CD4-positive, alpha-beta T cell (primary cell): ENCODE measurements around the gene LHFPL6. TPM values are rescaled to one million over a fixed set of nuclear protein-coding genes. Genes with fewer than 3 reads are reported as not detected.

Source experiments
- ATAC-seq: fragments of 200-7000 bp; cut with Tn5 transposase; one replicate; pipeline ENCODE4 v1.10.0; 2022; ENCODE audit warnings: mild to moderate bottlenecking; ENCODE audit not compliant: poor library complexity
- CTCF ChIA-PET: fragments of 350-600 bp; sonication (Branson Sonifier 250); formaldehyde crosslinking; loops from one replicate; lab custom pipeline; 2021; ENCODE audit warnings: antibody characterized with exemption, inconsistent platforms; lab: Charles Lee
- POLR2A ChIA-PET: fragments of 350-600 bp; sonication (Branson Sonifier 250); formaldehyde crosslinking; loops from one replicate; lab custom pipeline; 2021; ENCODE audit warnings: antibody characterized with exemption, inconsistent platforms; lab: Charles Lee
- DNase-seq, 14 experiments: peaks; one replicate each; pipeline ENCODE4 v3.0.0-alpha.2; 2013 to 2020; ENCODE audit warnings: mixed read lengths in 2 of 14
- H3K27ac ChIP-seq, 2 donors: one replicate each; pipeline versions ENCODE4 v1.5.1 to v1.7.0; 2013; ENCODE audit warnings: low read length in 2 of 2, low read depth in 1 of 2, mild to moderate bottlenecking in 1 of 2
- H3K27me3 ChIP-seq, 2 experiments: 1 replicate in 1 of 2; 2 replicates in 1 of 2; pipeline versions ENCODE4 v1.6.1 to v1.7.0; 2013; ENCODE audit warnings: low read length in 2 of 2, control low read depth in 1 of 2, mild to moderate bottlenecking in 1 of 2, moderate library complexity in 1 of 2; ENCODE audit not compliant: insufficient read depth in 2 of 2, control insufficient read depth in 1 of 2
- H3K36me3 ChIP-seq: one replicate; pipeline ENCODE4 v1.6.1; 2013; ENCODE audit warnings: low read length, control low read depth; ENCODE audit not compliant: insufficient read depth
- H3K4me1 ChIP-seq: one replicate; pipeline ENCODE4 v1.6.1; 2013; ENCODE audit warnings: low read length, control low read depth; ENCODE audit not compliant: insufficient read depth
- H3K4me3 ChIP-seq: one replicate; pipeline ENCODE4 v1.5.1; 2013; ENCODE audit warnings: mild to moderate bottlenecking, low read length, moderate library complexity
- H3K9me3 ChIP-seq, 2 experiments: 1 replicate in 1 of 2; 2 replicates in 1 of 2; pipeline versions ENCODE4 v1.6.1 to v1.7.0; 2013; ENCODE audit warnings: low read length in 2 of 2, mild to moderate bottlenecking in 2 of 2, control low read depth in 1 of 2, moderate library complexity in 1 of 2; ENCODE audit not compliant: control insufficient read depth in 1 of 2, insufficient read depth in 1 of 2
- H3K27ac Mint-ChIP-seq: one replicate; pipeline ENCODE4 v1.8.0; 2020; ENCODE audit warnings: mixed read lengths
- H3K27me3 Mint-ChIP-seq: one replicate; pipeline ENCODE4 v1.8.0; 2021; ENCODE audit warnings: mixed read lengths
- H3K36me3 Mint-ChIP-seq: one replicate; pipeline ENCODE4 v1.8.0; 2021; ENCODE audit warnings: low read depth, mixed read lengths
- H3K4me1 Mint-ChIP-seq: one replicate; pipeline ENCODE4 v1.8.0; 2021; ENCODE audit warnings: low read depth, mixed read lengths
- H3K4me3 Mint-ChIP-seq: one replicate; pipeline ENCODE4 v1.8.0; 2020; ENCODE audit warnings: mild to moderate bottlenecking, mixed read lengths
- H3K9me3 Mint-ChIP-seq: one replicate; pipeline ENCODE4 v1.8.0; 2020; ENCODE audit warnings: mixed read lengths
- CTCF ChIP-seq: fragments of 200-600 bp; IDR thresholded peaks from one replicate; pipeline ENCODE4 v1.8.0; 2022; ENCODE audit warnings: antibody characterized with exemption, mild to moderate bottlenecking
- intact Hi-C, 2 experiments: fragments of 100-400 bp; cut with DNase I in 1 of 2; cut with micrococcal nuclease in 1 of 2; formaldehyde crosslinking; loops; one replicate each; pipeline versions ENCODE4 v1.15.1 to v1.9.0; 2023 to 2025; cut with DNase I, micrococcal nuclease
- total RNA-seq, 174 experiments: library from RNA in 2 of 174; stranded (reverse) in 2 of 174; gene quantifications; one replicate each; pipeline ENCODE4 v1.2.3 and lab custom pipeline; 2021 to 2026

Gene LHFPL6
- total RNA-seq, 2 experiments from 2014 or later: not detected

GRCh38 chr13:39322836-39323585, 280.0 kb downstream of the LHFPL6 start:
- no peak for ATAC-seq
- H3K9me3 ChIP-seq: no peaks in the 10 kb centered on the region
- no peak overlapping the region for H3K4me3 ChIP-seq
- Mint-ChIP-seq H3K9me3 (no peaks in the 10 kb centered on the region), H3K36me3 (no peaks in the 10 kb centered on the region), H3K4me3 (no peak overlapping the region), H3K4me1 (no peaks in the 10 kb centered on the region), H3K27ac (no peak overlapping the region), H3K27me3 (peaks cover 16% of the 10 kb centered on the region)
- no peaks in the 10 kb centered on the region for H3K27me3 ChIP-seq
- DNase-seq: no peak
- no peak overlapping the region for H3K27ac ChIP-seq
- POLR2A ChIA-PET: no interaction called here
- no peak for TF ChIP-seq CTCF
- intact Hi-C loops: no loop called here
- CTCF ChIA-PET: interaction anchor here (1.3 to 1.9 kb wide), 2 partner anchors 9 to 10 kb away, joined by 3 to 4 read pairs; no protein-coding TSS in a partner anchor
- H3K4me1 ChIP-seq: no peaks in the 10 kb centered on the region
- H3K36me3 ChIP-seq: no peaks in the 10 kb centered on the region

- ChIA-PET CTCF (no interaction called here), POLR2A (no interaction called here)
- Histone ChIP-seq H3K4me1 (no peaks in the 10 kb centered on the region), H3K27ac (no peak overlapping the region), H3K36me3 (no peaks in the 10 kb centered on the region), H3K4me3 (no peak overlapping the region), H3K27me3 (no peaks in the 10 kb centered on the region), H3K9me3 (no peaks in the 10 kb centered on the region)
- Mint-ChIP-seq H3K4me1 (no peaks in the 10 kb centered on the region), H3K27me3 (peaks cover 20% of the 10 kb centered on the region), H3K27ac (no peak overlapping the region), H3K4me3 (no peak overlapping the region), H3K9me3 (no peaks in the 10 kb centered on the region), H3K36me3 (no peaks in the 10 kb centered on the region)
- DNase-seq (no peak), ATAC-seq (no peak)
- TF ChIP-seq CTCF: no peak
- intact Hi-C loops: no loop called here
Measured at GRCh38 chr13:39321574-39321973, 281.4 kb downstream of the LHFPL6 start.

GRCh38 chr13:39318161-39318560, 284.8 kb downstream of the LHFPL6 start:
- DNase-seq: no peak
- CTCF ChIA-PET: no interaction called here
- POLR2A ChIA-PET: no interaction called here
- Histone ChIP-seq H3K36me3 (no peaks in the 10 kb centered on the region), H3K27ac (no peak overlapping the region), H3K4me1 (no peaks in the 10 kb centered on the region), H3K9me3 (no peaks in the 10 kb centered on the region), H3K4me3 (no peak overlapping the region), H3K27me3 (no peaks in the 10 kb centered on the region)
- peaks cover 27% of the 10 kb centered on the region for H3K27me3 Mint-ChIP-seq
- H3K4me3 Mint-ChIP-seq: no peak overlapping the region
- H3K27ac Mint-ChIP-seq: no peak overlapping the region
- TF ChIP-seq CTCF: no peak
- no peak for ATAC-seq
- no peaks in the 10 kb centered on the region for H3K36me3 Mint-ChIP-seq
- intact Hi-C loops: no loop called here
- no peaks in the 10 kb centered on the region for H3K4me1 Mint-ChIP-seq
- H3K9me3 Mint-ChIP-seq: no peaks in the 10 kb centered on the region
